Glomerular visceral epithelial cell (primary cell): Measurements from ENCODE around the gene VAV2.
A peak's percentile ranks its signal among the peaks of the same experiment; 100 is the strongest.

Source experiments
- DNase-seq: peaks from one replicate; pipeline ENCODE4 v3.0.0-alpha.2; 2016; ENCODE audit errors: extremely low spot score

Gene VAV2

DNA sequence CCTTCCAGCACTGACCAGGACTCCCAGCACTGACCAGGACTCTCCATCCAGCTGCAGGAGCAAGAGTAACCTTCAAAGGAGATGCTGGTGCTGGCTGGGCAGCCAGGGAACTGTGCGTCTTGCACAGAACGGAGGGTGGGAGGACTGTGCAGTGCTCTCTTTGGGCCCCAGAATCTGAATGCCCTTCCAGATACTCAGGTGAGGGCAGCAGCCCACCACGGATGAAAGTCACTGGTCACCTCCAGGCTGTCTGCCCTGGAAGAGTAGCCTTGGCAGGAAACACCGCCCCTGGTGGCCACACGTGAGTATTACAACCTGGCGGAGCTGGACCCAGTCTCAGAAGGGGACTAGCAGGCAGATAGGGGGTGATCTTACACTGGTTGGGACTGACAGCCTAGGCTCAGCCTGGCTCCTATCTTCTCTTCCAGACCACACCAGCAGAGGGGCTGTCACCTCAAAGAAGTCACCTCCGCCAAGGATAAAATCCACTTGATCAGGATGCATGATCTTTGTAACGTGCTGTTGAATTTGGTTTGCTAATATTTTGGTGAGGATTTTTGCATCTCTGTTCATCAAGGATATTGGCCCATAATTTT is 249.2 kb downstream of the VAV2 start:
- DNase-seq, result peak; percentile 67

DNA sequence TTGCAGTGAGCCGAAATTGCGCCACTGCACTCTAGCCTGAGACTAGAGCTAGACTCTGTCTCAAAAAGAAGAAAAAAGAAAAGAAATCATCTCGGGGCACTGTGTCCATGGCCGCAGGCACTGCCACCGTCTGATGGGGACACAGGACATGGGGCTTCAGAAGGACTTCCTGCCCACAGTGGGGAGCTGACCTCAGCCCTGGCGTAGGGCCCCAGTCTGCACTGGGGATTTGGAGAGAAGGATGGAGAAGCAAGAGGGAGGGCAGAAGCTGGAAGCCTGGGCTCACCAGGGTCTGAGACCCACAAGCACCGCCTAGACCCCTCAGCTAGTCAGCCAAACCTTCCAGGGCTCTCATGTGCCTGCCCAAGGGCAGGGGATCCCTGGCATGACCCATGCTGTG is 249.9 kb downstream of the VAV2 start:
- DNase-seq, result no peak

DNA sequence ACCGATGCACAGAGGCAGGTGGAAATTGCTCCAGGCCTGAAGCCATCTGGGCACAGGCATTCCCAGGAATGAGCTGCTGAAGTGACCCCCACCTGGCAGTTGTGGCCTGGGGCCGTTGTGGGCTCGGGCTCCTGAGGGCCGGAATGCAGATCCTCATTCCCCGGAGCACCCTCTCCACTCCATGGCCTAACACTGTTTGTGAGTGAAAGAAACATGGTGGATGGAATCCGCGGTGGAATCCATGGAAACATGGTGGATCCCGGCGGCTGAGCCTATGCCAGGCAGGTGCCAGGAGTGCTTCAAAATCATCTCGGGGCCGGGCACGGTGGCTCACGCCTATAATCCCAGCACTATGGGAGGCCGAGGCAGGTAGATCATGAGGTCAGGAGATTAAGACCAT is 250.4 kb downstream of the VAV2 start:
- no peak for DNase-seq

DNA sequence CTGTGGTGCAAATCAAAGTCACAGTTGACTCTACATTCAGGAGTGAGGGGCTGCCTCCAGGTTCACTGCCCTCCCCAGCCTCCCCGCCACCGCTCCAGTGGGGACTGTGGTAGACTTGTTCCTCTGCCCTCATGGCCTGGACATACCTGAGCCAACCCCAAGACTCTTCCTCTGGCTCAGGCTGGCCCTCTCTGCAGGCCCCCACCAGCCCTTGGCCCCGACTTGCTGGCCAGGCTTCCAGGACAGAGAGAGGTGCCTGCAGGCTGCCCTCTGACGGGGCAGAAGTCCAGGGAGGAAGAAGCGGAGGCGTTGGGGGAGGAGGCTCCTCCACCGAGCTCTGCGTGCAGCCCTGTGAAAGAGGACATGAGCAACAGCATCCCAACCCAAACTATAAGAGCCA is 251.2 kb downstream of the VAV2 start:
- no peak for DNase-seq

DNA sequence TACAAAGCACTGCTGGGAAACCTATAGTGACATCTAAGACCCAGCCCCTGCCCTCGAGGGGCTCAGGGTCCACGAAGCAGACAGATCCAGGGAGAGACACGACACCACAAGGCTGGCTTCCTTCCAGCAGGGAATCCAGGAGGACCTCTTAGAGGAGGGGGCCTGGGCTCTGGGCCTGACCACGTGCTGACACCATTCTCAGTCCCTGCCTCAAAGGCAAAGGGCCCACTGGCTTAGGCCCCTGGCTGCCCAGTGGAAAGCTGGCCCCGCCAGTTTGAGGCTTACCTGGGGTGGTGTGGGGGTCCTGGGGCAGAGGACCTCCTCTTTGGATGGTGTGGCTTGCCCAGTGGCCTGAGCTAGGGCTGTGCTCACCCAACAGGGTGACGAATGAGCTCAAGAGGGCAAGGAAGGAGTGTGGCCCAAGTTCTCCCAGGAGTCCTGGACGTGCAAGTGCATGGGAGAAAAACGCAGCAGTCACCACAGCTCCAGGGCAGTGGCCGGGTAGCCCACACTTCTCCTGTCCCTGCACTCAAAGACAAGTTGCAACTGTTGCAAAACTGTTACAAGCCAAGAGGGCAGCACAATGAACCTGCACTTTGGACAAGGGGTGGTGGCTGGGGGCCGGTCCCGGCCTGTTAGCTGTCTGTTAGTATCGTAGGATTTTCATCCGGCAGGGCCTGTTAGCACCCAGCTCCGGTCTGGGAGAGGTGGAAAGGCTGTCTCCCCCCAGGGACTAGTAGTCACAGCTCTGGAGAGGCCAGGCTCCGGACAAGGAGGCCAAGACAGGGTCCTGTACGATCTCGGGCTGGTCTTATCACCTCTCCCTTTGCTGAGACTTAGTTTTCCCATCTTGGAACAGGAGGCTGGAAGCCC is 252.5 kb downstream of the VAV2 start:
- no peak for DNase-seq

DNA sequence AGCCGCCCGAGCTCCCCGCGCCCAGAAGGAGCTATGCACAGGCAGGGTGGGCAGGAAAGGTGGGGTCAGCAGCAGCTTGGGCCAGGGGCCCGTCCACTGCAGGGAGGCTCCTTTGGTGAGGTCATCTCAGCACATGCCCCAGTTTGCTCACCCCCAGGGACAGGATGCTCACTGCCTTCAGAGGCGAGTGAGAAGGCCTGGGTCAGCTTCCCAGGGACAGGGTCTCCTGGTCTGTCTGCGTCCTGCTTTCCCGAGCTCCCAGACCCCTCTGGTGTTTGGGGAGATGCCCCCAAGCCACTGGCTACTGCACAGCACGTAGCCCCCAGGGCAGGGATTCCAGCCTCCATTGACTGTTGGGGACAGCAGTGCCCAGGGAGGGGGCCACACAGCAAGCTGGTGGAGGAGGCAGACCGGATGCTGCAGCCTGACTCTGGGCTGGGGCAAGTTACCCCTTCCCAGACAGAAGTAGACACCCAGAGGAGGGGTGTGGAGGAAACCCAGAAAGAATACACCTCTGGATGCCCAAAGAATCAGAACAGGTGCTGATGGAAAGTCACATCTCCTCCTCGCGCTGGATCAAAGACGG is 253.4 kb downstream of the VAV2 start:
- DNase-seq, result no peak

DNA sequence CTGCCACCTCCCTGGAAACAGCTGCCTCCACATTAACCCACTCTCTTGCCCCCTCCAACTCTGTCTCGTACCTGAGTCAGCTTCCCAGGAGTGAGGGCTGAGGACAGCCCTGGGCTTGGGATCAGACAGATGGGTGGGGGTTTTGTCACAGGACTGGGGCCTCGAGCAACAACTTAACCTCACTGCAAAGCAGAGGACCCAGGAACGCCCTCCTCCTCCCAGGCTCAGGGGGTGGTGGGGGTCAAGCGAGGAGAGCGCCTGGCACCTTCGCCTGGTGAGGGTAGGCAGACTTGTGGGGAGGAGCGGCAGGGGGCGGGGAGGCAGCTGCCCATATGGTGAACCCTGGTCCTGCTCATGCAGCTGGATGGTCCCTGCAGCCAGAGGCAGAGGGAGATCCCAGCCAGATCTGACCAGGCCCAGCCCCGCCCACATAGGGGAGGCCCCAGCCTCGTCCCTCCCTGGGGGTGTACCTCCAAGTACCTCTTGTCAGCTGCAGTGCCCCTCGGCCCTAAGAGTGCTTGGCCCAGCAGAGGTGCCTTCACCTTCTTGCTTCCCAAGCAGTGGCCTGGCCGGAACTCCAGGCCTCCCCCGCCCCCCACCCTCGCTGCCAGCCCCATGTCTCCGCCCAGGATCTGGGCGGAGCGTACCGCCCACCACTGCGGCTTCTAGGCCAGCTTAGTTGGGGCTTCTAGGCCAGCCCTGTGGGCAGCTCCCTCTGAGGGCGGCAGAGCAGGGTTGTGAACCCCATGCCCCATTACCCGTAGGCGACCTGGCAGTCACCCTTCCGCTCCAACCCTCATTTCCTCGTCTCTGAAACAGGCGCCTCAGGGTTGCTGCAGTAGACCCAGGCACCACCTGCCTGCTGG is 254.1 kb downstream of the VAV2 start, which contains the start of gene SARDH:
Gene SARDH, minus strand, starts transcription at position 579 of the 866 bp plus-strand sequence. CDS start 4,179 bp downstream, outside the sequence.
- DNase-seq, result peak; percentile 32

DNA sequence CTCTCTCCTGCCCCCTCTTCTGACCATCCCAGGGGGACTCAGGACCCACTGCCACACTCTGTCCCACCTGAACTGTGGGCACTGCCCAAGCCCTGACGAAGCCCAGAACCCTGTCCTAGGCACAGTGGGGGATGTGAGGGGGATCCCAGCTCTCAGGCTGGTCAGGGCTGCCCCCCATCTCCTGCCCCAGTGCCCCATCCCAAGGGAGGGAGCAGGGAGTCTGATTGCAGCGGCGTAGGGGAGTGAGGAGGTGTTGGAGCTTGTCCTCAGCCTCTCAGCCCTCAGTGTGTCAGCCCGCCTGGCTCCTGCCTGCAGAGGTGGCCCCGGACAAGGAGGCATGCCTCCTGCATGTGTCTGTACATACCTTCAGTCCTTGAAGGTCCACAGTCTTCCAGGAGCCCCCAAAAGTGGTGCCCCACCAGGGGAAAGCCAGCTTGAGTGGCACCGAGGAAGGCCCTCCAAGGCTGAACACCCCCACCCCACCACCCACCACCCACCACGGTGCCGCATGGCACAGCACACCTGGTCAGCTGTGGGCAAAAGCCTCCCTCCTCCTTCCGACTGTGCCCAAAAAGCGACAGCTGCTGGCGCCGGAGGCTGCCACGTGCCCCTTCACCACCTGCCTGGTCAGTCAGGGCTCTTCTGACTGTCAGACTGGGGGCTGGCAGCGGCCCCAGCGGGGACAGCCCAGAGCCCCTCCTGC is 254.9 kb downstream of the VAV2 start:
- DNase-seq, result no peak

DNA sequence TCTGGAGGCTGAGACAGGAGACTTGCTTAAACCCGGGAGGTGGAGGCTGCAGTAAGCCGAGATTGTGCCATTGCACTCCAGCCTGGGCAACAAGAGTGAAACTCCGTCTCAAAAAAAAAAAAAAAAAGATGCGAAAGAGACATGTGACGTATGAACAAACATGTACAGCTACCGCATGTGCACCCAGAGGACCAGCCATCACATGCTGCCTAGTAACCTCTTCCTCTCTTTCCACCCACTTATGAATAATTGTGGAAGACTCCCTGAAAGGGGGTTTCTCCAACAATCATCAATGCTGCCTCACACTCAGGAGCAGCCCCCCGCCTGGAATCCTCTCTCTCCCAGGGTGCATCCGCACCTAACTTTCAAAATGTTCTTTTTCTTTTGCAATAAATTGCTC is 256.2 kb downstream of the VAV2 start:
- no peak for DNase-seq

DNA sequence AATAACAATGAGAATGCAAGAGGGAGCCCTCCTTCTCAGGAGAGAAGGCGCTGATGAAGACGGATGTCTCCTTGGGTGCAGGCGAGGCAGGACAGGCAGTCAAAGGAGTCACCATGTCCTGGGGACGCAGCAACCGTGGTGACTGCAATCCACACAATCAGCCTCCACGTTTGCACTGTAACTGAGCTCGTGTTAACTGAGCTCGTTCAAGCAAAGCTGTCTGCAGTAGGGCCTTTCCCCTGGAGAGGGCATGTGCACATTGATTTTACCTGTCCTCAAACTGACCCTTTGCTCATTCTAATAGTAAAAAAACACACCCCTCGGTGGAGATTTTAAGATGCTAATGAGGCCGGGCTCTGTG is 256.7 kb downstream of the VAV2 start:
- DNase-seq, result no peak

DNA sequence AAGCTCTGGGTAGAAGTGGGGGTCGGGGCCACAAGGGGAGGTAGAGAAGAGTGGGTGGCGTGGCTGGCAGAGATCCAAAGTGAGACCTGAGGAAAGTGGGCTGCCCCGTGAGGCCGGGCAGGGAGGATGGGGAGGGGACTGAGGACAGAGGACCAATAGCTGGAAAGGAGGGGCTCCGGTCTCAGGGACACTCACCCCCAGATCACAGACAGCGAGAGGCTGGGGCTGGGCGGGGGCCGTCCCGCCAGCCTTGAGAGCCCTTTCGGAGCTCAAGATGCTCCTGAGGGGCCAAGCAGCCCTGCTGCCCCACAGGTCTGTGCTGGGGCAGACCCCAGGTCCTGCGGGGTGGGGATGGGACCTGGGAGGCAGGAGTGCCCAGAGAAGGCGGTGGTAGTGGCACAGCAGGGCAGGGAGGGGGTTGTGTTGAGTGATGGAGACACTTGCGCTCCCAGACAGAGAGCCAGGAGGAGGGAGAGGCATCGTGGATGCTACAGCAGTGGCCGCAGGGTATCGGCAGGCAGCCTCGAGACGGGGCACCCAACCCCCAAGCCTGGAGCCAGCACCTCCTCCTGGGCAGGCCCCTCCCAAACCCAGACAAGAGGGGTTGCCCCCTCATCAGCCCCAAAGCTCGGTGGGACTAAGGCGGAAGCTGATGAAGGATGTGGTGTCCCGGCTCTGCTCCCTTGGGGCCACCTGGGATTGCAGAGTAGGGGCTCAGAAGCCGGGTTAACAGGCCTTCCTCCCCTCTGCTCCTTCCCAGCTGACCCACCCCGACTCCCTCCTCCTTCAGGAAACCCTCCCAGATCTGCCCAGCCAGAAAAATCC is 257.3 kb downstream of the VAV2 start:
- DNase-seq, result no peak

DNA sequence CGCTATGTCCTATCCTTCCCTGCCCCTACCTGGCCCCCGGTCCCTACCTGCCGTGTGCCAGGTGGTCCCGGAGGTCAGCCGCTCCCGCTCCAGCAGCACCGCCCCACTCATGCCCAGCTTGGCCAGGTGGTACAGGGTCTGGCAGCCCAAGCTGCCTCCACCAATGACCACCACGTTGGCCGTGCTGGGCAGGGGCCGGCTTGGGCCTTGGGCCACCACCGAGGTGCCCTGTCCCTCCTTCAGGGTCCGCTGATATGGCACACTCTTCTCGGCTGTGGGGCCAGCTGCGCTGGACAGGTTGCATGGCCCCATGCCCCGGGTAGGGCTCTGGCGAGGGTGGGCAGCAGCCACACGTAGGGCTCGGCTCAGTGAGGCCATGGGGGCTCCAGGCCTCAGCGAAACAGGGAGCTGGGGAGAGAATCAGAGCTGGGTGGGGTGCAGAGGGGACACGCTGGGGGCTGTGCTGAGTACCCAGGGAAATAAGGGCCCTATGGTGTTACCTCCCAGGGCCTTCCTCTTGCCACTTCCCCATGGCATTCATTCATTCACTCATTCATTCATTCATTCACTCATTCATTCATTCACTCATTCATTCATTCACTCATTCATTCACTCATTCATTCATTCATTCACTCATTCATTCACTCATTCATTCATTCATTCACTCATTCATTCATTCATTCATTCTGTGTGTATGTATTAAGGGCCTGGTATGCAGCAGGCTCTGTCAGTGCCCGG is 258.2 kb downstream of the VAV2 start:
- DNase-seq, result no peak

DNA sequence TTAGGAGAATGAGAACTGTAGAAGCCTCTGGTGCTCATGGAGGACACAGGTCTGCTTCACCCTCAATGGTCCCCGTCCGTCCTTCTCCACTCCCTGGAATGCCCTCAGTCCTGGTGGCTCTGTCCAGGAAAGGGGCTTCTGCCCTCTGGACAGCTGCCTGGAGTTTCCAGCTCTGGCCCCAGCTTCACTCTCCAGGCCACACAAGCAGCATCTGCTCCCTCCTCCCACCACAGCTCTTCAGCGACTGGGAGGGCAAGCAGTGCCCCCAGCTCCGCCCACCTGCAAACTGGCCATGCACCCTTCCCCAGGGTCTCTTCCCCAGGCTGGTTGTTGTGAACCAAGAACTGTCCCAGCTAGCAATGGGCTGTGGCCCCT is 258.7 kb downstream of the VAV2 start:
- DNase-seq, result no peak

DNA sequence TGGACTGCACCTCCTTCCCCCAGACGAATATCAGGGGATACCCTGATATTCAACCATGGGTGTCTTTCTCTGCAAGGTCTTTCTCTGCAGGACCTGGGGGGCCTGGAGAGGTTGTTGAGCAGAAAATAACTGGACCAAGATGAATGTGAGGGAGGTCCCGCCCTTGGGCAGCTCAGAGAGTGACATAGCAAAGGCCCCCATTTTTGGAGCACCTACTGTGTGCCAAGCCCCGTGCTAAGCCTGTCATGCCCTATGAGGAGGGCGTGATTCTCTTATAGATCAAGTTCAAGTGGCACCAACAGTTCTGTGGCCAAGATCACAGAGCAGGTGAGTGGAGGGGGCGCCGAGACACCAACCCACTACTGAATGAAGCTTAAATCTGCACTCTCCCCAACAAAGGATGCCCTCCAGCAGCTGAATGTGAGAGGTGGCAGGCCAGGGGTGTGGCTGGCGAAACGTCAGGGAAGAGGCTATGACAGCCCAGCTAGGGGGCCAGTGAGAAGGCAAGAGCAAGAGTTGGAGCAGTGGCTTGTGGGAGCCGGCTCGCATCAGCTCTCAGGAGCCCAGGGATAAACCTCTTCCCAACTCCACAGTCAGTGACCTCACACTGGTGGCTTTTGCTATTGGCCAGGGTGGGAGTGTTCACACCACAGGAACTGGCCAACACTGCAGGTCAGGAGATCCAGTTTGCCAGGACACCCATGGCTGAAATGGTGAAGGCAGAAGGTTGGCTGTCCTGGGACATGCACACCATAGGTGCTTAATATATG is 259.3 kb downstream of the VAV2 start:
- no peak for DNase-seq

DNA sequence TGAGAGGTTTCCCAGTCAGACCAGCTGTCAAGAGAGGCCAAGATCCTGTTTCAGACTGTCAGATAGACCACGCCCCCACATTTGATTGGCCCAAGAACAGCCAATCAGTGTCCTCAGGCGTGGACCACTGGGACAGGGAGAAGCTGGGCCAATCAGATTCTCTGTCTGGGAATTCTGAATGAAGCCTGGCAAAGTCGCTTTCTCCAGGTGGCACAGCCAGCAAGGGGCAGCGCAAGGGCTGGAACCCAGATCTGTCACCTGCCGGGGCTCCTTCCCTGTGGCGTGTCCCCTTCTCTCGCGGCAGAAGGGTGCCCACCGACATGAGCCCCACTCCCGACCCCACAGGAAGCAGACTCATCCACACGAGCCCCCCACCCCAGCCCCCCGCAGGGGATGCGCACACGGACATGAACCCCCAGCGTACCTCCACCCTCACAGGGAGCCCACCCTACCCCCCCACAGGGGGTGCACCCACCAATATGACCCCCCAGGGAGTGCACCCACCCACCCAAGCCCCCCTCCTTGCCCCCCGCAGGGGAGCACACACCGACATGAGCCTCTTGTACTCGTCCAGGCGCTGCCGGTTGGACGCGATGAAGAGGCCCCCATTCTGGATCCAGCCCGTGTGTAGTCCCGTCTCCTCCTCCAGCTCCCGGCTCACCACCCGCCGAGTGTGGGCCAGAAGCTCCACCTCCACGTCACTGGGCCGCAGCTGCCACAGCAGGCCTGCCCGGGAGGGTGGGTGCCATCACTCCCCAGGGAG is 260.1 kb downstream of the VAV2 start:
- DNase-seq, result no peak

DNA sequence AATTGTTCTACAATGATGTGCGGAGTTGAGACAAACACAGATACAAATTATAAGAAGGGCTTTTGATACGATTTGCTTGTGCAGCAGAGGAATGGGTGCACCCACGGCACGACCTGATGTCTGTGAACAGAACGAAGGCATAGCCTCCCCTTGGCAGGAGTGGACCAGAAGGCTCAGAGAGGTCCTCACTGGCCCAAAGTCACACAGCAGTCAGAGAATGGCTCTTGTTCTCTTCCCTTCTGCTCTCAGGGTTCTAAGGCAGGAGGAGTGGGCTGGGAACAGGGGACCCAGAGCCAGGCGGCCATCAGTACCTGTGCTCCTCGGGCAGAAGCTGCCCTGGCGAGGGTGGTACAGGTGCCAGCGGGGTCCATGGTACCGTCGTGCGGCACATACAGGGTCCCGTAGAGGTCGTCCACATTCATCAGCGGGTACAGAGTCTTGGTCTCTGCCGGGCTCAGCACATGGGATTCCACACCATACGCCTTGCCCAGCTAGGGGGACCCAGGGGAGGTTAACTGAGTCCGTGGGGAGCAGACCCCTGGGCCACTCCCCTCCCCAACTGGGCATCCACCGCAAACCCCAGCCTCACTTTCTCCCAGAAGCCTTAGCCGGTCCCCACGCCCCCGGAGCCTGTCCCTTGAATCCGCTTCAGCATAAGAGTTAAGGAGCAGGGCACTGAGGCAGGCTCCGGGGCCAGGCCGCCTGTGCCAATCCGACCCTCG is 261.0 kb downstream of the VAV2 start:
- DNase-seq, result no peak

DNA sequence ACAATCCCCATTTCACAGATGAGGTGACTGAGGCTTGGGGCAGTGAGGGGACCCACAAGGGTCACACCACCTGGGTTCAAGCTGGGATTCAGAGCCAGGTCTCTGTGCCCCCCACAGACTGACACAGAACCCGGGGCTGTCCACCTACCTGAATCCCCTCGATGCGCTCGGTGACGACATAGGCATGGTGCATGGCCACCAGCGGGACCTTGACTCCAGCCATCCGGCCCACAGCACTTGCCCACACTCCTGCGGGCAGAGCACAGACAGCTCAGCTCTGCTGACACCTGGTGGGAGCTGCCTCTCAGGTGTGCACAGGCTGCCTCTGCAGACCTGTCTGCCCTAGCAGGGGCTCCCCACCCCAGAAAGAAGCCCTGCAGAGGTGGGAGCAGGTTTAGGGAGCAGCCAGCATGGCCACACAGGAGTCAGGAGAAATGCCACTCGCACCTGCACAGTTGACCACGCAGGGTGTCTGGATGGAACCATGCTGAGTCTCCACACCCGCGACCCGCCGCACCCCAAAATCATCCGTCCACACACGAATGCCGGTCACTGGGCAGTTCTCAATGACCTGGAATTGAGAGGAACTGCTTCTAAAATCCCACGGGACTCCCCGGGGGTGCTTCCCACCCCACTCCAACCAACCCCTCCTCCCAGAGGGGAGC is 262.4 kb downstream of the VAV2 start:
- DNase-seq, result no peak
